ENCODE results near the gene SEMA4G. TPM values are rescaled to one million over a fixed set of nuclear protein-coding genes. Genes with fewer than 3 reads are reported as not detected.

The SEMA4G gene, protein sequence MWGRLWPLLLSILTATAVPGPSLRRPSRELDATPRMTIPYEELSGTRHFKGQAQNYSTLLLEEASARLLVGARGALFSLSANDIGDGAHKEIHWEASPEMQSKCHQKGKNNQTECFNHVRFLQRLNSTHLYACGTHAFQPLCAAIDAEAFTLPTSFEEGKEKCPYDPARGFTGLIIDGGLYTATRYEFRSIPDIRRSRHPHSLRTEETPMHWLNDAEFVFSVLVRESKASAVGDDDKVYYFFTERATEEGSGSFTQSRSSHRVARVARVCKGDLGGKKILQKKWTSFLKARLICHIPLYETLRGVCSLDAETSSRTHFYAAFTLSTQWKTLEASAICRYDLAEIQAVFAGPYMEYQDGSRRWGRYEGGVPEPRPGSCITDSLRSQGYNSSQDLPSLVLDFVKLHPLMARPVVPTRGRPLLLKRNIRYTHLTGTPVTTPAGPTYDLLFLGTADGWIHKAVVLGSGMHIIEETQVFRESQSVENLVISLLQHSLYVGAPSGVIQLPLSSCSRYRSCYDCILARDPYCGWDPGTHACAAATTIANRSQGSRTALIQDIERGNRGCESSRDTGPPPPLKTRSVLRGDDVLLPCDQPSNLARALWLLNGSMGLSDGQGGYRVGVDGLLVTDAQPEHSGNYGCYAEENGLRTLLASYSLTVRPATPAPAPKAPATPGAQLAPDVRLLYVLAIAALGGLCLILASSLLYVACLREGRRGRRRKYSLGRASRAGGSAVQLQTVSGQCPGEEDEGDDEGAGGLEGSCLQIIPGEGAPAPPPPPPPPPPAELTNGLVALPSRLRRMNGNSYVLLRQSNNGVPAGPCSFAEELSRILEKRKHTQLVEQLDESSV
- 8.3 to 11.0 TPM (median 9.7 TPM) in 5 replicates for total RNA-seq (2022; extraction: Qiagen RNA extraction; ENCODE audit: low read depth)

DNA sequence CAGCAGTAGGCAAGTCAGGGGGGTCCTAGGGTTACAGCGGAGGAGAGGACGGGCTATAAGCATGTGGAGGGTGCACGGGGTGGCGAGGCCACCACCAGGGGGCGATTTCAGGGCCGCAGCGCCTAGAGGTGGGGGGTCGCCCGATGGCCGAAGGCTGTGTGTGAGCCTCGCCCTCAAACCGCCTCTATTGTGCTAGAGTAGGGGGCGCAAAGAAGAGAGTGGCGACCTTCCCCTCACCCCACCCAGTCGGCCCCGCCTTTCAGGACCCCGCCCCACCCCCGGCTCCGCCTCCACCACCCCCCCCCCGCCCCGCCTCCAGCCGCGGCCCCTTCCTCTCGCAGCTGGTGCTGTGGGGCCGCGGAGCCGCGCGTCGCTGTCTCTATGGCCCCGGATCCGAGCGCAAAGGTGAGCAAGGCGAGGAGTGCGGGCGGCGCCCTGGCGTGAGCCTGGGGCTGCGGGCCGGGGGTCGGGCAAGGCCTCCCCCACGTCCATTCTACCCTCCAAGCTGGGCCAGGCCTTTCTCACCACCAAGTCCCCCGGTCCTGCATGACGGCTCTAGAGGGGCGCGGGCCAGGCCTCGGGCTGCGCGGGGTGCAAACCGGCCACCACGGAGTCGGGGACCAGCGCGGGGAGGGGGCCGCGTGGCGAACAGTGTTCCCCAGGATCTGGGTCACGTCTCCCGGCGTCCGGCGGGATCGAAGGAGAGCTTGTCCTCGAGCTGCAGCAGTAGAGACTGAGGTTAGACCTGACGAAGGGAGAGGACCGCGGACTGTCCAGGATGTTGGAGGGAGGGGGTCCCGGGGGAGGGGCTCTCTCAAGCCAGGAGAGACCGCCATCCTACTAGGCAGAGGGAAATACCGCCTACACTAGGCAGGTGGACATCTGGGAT lies at the start of gene SEMA4G:
Gene SEMA4G (plus strand): TSS at position 318 of the 889 bp plus-strand sequence. CDS start 3,409 bp downstream, outside the sequence.

DNA sequence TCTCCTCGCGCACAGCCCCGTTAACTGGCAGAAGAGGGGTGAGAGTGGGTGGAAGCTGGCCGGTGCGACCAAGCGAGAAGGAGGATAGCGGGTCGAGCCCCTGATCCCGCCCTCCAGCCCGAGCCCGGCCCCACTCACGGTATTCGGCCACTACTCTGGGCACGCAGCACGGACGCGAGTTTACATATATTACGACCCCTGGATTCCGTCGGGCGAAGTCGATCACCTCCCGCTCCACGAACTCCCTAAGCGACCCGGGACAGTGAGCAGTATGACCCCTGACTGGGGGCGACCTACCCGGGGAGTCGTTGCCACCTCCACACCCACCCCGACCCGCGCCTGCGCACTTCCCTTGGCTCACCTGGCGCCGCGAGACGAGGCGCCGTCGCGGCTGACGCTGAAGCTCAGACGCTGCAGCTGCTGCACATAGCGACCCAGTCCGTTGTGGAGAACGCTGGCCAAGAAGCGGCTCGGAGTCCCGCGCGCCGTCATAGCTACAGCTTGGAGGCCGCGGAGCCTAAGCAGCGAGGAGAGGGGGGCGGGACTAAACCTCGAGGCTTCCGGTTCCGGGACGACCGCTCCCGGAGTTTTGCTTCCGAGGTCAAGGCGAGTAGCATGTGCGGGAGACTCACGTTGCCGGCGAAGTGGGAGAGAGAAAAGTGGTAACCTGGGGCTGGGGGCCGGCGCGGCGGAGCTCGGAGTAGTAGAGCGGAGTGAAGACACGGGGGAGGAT lies 17.8 kb downstream of the SEMA4G start, which contains the start of the genes MRPL43 and TWNK:
Gene MRPL43 (minus strand): TSS at position 546 of the 733 bp plus-strand sequence. CDS start 54 bp downstream, at position 492.
Gene TWNK (plus strand): TSS at position 592 of the 733 bp plus-strand sequence. CDS start 668 bp downstream, outside the sequence.

GRCh38 chr10:100999742-101000126 lies 30.4 kb downstream of the SEMA4G start, which contains the start of gene LZTS2:
TSS of gene LZTS2 (plus strand) at chr10:100999808. CDS start at chr10:101002539, 2,731 bp downstream.

Other genes starting within 250 kb of the SEMA4G start
- 0.23 to 0.34 TPM (median 0.33 TPM) in 5 replicates for gene PAX2, start 223.9 kb upstream of the SEMA4G start, total RNA-seq (2022; extraction: Qiagen RNA extraction; ENCODE audit: low read depth)
- 5.7 to 10.5 TPM (median 9.6 TPM) in 5 replicates for gene SLF2, start 56.5 kb upstream of the SEMA4G start, total RNA-seq (2022; extraction: Qiagen RNA extraction; ENCODE audit: low read depth)
- gene MRPL43, start 18.0 kb downstream of the SEMA4G start, total RNA-seq (2022; extraction: Qiagen RNA extraction; ENCODE audit: low read depth) = 76.3 to 106 TPM (median 97.8 TPM) in 5 replicates
- 40.4 to 51.7 TPM (median 47.3 TPM) in 5 replicates for gene TWNK, start 18.0 kb downstream of the SEMA4G start, total RNA-seq (2022; extraction: Qiagen RNA extraction; ENCODE audit: low read depth)
- gene LZTS2, start 30.3 kb downstream of the SEMA4G start, total RNA-seq (2022; extraction: Qiagen RNA extraction; ENCODE audit: low read depth) = 30.7 to 47.3 TPM (median 38.8 TPM) in 5 replicates
- gene PDZD7, start 61.6 kb downstream of the SEMA4G start, total RNA-seq (2022; extraction: Qiagen RNA extraction; ENCODE audit: low read depth) = 0.61 to 1.1 TPM (median 0.63 TPM) in 5 replicates
- gene SFXN3, start 61.7 kb downstream of the SEMA4G start, total RNA-seq (2022; extraction: Qiagen RNA extraction; ENCODE audit: low read depth) = 39.7 to 48.0 TPM (median 42.5 TPM) in 5 replicates
- 1.9 to 3.1 TPM (median 2.6 TPM) in 5 replicates for gene KAZALD1, start 92.5 kb downstream of the SEMA4G start, total RNA-seq (2022; extraction: Qiagen RNA extraction; ENCODE audit: low read depth)
- not detected in 5 replicates for gene TLX1, start 161.8 kb downstream of the SEMA4G start, total RNA-seq (2022; extraction: Qiagen RNA extraction; ENCODE audit: low read depth)